Measurements from ENCODE around the gene CD70. TPM values are rescaled to one million over a fixed set of nuclear protein-coding genes. Genes with fewer than 3 reads are reported as not detected.
"Not testable (repeated sequence)": the region's sequence is repeated elsewhere in the genome, so short reads cannot be mapped to it uniquely, and the experiment has no call there.

Gene CD70
- total RNA-seq, 4 donors from 2014 or later, result 1.2 TPM; not detected in 3

DNA sequence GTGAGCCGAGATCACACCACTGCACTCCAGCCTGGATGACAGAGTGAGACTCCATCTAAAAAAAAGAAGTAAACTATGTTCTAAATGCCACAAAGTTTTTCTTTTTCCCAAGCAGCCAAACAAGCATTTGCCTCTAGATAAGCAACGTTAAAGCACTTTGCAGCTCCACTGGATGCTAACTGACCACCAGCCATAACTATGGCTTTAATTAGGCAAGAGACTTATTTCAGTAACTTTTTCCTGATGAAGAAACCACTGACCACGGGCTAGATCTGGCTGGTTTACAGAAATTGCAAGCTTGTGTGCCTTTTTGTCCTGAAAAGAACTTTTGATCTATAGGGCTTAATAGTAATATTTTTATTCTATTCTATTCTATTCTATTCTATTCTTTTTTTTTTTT, 22.1 kb downstream of the CD70 start:
- H3K4me3 ChIP-seq, result no peak overlapping the region
- intact Hi-C loops (cut with DNase I; ENCODE audit: low total_unique reads), result no loop called here
- H3K36me3 ChIP-seq, result no peaks in the 10 kb centered on the region
- TF ChIP-seq POLR2A (IDR thresholded peaks at IDR 0.05), result no peak
- TF ChIP-seq CTCF (IDR thresholded peaks at IDR 0.05), result no peak
- H3K4me1 ChIP-seq, result no peaks in the 10 kb centered on the region
- DNase-seq, result no peak
- H3K27me3 ChIP-seq, result no peaks in the 10 kb centered on the region
- no peak overlapping the region for H3K27ac ChIP-seq
- H3K9me3 ChIP-seq, result no peaks in the 10 kb centered on the region

- TF ChIP-seq POLR2A (IDR thresholded peaks at IDR 0.05) (no peak), CTCF (IDR thresholded peaks at IDR 0.05) (no peak)
Observed at GRCh38 chr19:6568010-6568526, 22.9 kb downstream of the CD70 start.

DNA sequence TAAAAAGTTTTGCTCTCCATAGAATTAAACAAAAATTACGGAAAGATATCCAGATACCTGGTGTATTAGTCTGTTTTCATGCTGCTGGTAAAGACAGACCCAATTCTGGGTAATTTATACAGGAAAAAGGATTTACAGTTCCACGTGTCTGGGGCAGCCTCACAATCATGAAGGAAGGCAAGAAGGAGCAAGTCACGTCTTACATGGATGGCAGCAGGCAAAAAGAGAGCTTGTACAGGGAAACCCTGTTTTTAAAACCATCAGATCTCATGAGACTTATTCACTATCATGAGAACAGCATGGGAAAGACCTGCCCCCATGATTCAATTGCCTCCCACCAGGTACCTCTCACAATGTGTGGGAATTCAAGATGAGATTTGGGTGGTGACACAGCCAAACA, 24.2 kb downstream of the CD70 start:
- H3K27ac ChIP-seq; intact Hi-C loops (cut with DNase I; ENCODE audit: low total_unique reads); H3K9me3 ChIP-seq; H3K36me3 ChIP-seq; H3K27me3 ChIP-seq; DNase-seq; H3K4me3 ChIP-seq; H3K4me1 ChIP-seq: not testable (repeated sequence)

More at GRCh38 chr19:6568010-6568526, 22.9 kb downstream of the CD70 start:
- Histone ChIP-seq H3K4me1 (no peaks in the 10 kb centered on the region), H3K9me3 (no peaks in the 10 kb centered on the region), H3K4me3 (no peak overlapping the region), H3K27me3 (no peaks in the 10 kb centered on the region), H3K27ac (no peak overlapping the region), H3K36me3 (no peaks in the 10 kb centered on the region)
- intact Hi-C loops (cut with DNase I; ENCODE audit: low total_unique reads), result no loop called here
- DNase-seq, result no peak

DNA sequence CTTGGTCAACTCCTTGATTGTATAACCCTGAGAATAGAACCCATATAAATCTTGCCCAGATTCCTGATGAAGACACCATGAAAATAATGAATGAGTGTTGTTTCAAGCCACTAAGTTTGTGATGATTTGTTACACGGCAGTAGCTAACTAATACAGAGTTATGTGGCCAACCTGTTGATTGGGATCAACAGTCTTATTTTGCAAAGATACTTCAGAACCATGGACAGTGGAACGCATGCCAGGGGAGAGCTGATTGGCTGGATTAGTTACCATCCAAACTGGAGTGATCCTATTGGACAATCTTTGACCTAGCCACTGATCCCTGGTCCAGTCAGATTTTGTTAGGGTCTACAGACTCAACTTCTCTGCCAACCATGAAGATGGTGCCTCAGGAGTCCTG, 26.6 kb downstream of the CD70 start:
- Histone ChIP-seq H3K27ac (no peak overlapping the region), H3K36me3 (no peaks in the 10 kb centered on the region), H3K4me3 (no peak overlapping the region), H3K27me3 (no peaks in the 10 kb centered on the region), H3K9me3 (no peaks in the 10 kb centered on the region), H3K4me1 (no peaks in the 10 kb centered on the region)
- DNase-seq, result no peak
- TF ChIP-seq CTCF (IDR thresholded peaks at IDR 0.05), result no peak
- TF ChIP-seq POLR2A (IDR thresholded peaks at IDR 0.05), result no peak
- intact Hi-C loops (cut with DNase I; ENCODE audit: low total_unique reads), result no loop called here

GRCh38 chr19:6562437-6562836, 28.5 kb downstream of the CD70 start:
- intact Hi-C loops (cut with DNase I; ENCODE audit: low total_unique reads); H3K4me1 ChIP-seq; DNase-seq; H3K27me3 ChIP-seq; H3K9me3 ChIP-seq; H3K4me3 ChIP-seq; H3K27ac ChIP-seq; H3K36me3 ChIP-seq: not testable (repeated sequence)

DNA sequence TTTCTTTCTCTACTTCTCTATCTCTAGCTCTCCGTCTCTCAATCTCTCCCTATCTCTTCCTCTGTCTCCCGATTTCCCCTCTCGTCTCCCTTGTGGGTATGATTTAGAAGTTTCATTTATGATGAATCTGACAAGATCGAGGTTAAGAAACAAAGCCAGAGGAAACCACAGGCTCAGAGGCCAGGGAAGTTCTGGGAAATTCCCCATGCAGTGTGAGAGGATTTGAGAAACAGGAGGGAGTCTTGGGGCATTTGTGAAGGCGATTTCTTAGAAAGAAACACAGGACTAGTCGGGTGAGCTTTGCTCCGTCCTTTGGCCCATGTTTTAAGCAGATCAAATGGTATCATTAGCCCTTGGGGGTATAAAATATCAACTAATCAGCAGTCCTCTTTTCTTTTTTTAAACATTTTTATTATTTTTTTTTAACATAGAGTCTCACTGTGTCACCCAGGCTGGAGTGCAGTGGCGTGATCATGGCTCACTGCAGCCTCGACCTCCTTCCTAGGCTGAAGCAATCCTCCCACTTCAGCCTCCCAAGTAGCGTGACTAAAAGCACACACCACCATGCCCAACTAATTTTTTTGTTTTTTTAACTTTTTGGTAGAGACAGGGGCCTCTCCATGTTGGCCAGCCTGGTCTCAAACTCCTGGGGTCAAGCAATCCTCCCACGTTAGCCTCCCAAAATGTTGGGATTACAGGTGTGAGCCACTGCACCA, 34.3 kb downstream of the CD70 start:
- H3K4me1 ChIP-seq, result no peaks in the 10 kb centered on the region
- H3K9me3 ChIP-seq, result no peaks in the 10 kb centered on the region
- no peak overlapping the region for H3K27ac ChIP-seq
- intact Hi-C loops (cut with DNase I; ENCODE audit: low total_unique reads), result no loop called here
- no peak overlapping the region for H3K4me3 ChIP-seq
- TF ChIP-seq POLR2A (IDR thresholded peaks at IDR 0.05), result no peak
- no peak for TF ChIP-seq CTCF (IDR thresholded peaks at IDR 0.05)
- DNase-seq, result no peak
- H3K27me3 ChIP-seq, result no peaks in the 10 kb centered on the region
- H3K36me3 ChIP-seq, result no peaks in the 10 kb centered on the region

Data from uterus (tissue), 4 donors.